H1 (cell line): ENCODE data around the gene EEF1G. TPM values are rescaled to one million over a fixed set of nuclear protein-coding genes. Genes with fewer than 3 reads are reported as not detected.

Experiments
- BCL11A ChIP-seq, 2 experiments: IDR thresholded peaks; one replicate each; pipeline ENCODE4 v1.6.1; 2011; ENCODE audit warnings: low read depth in 2 of 2, low read length in 2 of 2, mild to moderate bottlenecking in 2 of 2
- EZH2 ChIP-seq: fragments of 200-600 bp; sonication (generic); IDR thresholded peaks from 2 replicates; pipeline ENCODE4 v1.7.1; 2012; ENCODE audit warnings: low read depth, mild to moderate bottlenecking, moderate library complexity, low read length, inconsistent platforms; ENCODE audit not compliant: severe bottlenecking
- polyA plus RNA-seq, 7 experiments: library from polyadenylated mRNA; depleted of rRNA in 3 of 7; stranded (reverse) in 5 of 7; unstranded in 2 of 7; fragments of >200 nt in 5 of 7; fragments of 200-250 nt in 2 of 7; gene quantifications; 1 replicate in 5 of 7; 2 replicates in 1 of 7; 4 replicates in 1 of 7; pipeline versions ENCODE4 v1.2.1 to v1.2.3, GENCODE V29; 2011 to 2013; ENCODE audit warnings: missing spikeins in 2 of 7, mixed read lengths in 2 of 7
- total RNA-seq: library from RNA; stranded (reverse); fragmentation: NEBNext Ultra II Directional; extraction: Animal tissue kit (Norgen Biotek cat#: 25700); gene quantifications from 2 replicates; pipeline ENCODE4 v1.2.1, GENCODE V29; 2021

Gene EEF1G
- total and polyA plus RNA-seq, 2 of the 8 experiments (the other 6 are each of a cell fraction or from before 2014, with no cell fraction given): 1,627 to 1,996 TPM

GRCh38 chr11:62592989-62593421 lies 19.3 kb upstream of the EEF1G start (continued):
- no peak for TF ChIP-seq EZH2
- TF ChIP-seq BCL11A (IDR thresholded peaks at IDR 0.05; ENCODE audit: low read depth in 2 of 2, low read length in 2 of 2): no peak
